Neural cell (in vitro differentiated cells): ENCODE measurements around the gene LZTR1. TPM values are rescaled to one million over a fixed set of nuclear protein-coding genes. Genes with fewer than 3 reads are reported as not detected.

Source experiments
- H2AFZ ChIP-seq: fragments of 200-600, 300-800 bp; sonication (generic), shearing (Covaris generic); 2 replicates; pipeline ENCODE4 v1.6.0; 2014; ENCODE audit warnings: low read depth, mild to moderate bottlenecking, antibody characterized with exemption, low read length, moderate library complexity
- H3F3A ChIP-seq: fragments of 200-600 bp; shearing (Covaris generic); 2 replicates; pipeline ENCODE4 v1.6.1; 2016; ENCODE audit warnings: mild to moderate bottlenecking, moderate library complexity, mixed read lengths, antibody characterized with exemption, low read length; ENCODE audit not compliant: insufficient read depth, poor library complexity, severe bottlenecking
- H3K27ac ChIP-seq: fragments of 200-600, 300-800 bp; sonication (generic), shearing (Covaris generic); 2 replicates; pipeline ENCODE4 v1.5.1; 2014; ENCODE audit warnings: mild to moderate bottlenecking, low read length, moderate library complexity
- H3K27me3 ChIP-seq: fragments of 300-800, 200-600 bp; sonication (generic), shearing (Covaris generic); 2 replicates; pipeline ENCODE4 v1.6.0; 2014; ENCODE audit warnings: mild to moderate bottlenecking, low read depth, low read length, moderate library complexity; ENCODE audit not compliant: insufficient read depth
- H3K36me3 ChIP-seq: fragments of 300-800, 200-600 bp; sonication (generic), shearing (Covaris generic); 2 replicates; pipeline ENCODE4 v1.5.1; 2014; ENCODE audit warnings: mild to moderate bottlenecking, antibody characterized with exemption, low read length, moderate library complexity; ENCODE audit not compliant: insufficient read depth
- H3K4me2 ChIP-seq: fragments of 300-800, 200-600 bp; sonication (generic), shearing (Covaris generic); 2 replicates; pipeline ENCODE4 v1.6.0; 2014; ENCODE audit warnings: mild to moderate bottlenecking, low read length
- H3K4me3 ChIP-seq: fragments of 300-800, 200-600 bp; sonication (generic), shearing (Covaris generic); 2 replicates; pipeline ENCODE4 v1.5.1; 2014; ENCODE audit warnings: mild to moderate bottlenecking, low read length, moderate library complexity
- H3K79me2 ChIP-seq: fragments of 200-600 bp; shearing (Covaris generic); replicated peaks from 2 replicates; pipeline ENCODE4 v1.6.0; 2014; ENCODE audit warnings: mild to moderate bottlenecking, low read length, moderate library complexity; ENCODE audit not compliant: insufficient read depth
- H3K9ac ChIP-seq: fragments of 300-800, 200-600 bp; sonication (generic), shearing (Covaris generic); 2 replicates; pipeline ENCODE4 v1.6.1; 2016; ENCODE audit warnings: mild to moderate bottlenecking, low read length, mixed read lengths
- H3K9me2 ChIP-seq: fragments of 200-600 bp; shearing (Covaris generic); 2 replicates; pipeline ENCODE4 v1.6.1; 2016; ENCODE audit warnings: mild to moderate bottlenecking, low read length, mixed read lengths; ENCODE audit not compliant: insufficient read depth
- H3K9me3 ChIP-seq: fragments of 200-600, 300-800 bp; sonication (generic), shearing (Covaris generic); 2 replicates; pipeline ENCODE4 v1.6.1; 2016; ENCODE audit warnings: mild to moderate bottlenecking, mixed run types, low read length, moderate library complexity, mixed read lengths
- H4K20me1 ChIP-seq: fragments of 200-600 bp; shearing (Covaris generic); 2 replicates; pipeline ENCODE4 v1.6.1; 2016; ENCODE audit warnings: mild to moderate bottlenecking, mixed run types; ENCODE audit not compliant: insufficient read depth
- EP300 ChIP-seq: fragments of 450-650 bp; conservative IDR thresholded peaks from 2 replicates; pipeline ENCODE4 v1.6.1; 2014; ENCODE audit warnings: antibody characterized with exemption, mild to moderate bottlenecking, moderate library complexity; ENCODE audit not compliant: poor library complexity, severe bottlenecking
- EZH2 ChIP-seq: fragments of 200-600, 300-800 bp; shearing (Covaris generic), sonication (generic); IDR thresholded peaks from 2 replicates; pipeline ENCODE4 v1.6.1; 2014; ENCODE audit warnings: antibody characterized with exemption, low read length, borderline replicate concordance, mild to moderate bottlenecking; ENCODE audit not compliant: insufficient read depth, poor library complexity, severe bottlenecking
- MXI1 ChIP-seq: fragments of 450-650 bp; conservative IDR thresholded peaks from 2 replicates; pipeline ENCODE4 v1.6.1; 2014; ENCODE audit warnings: antibody characterized with exemption, mild to moderate bottlenecking; ENCODE audit not compliant: poor library complexity, severe bottlenecking
- POLR2AphosphoS5 ChIP-seq: IDR thresholded peaks from 2 replicates; pipeline ENCODE4 v1.6.1; 2012
- RAD21 ChIP-seq: fragments of 450-650 bp; conservative IDR thresholded peaks from 2 replicates; pipeline ENCODE4 v1.6.1; 2014; ENCODE audit warnings: antibody characterized with exemption, mild to moderate bottlenecking, moderate library complexity
- SMC3 ChIP-seq: fragments of 450-650 bp; conservative IDR thresholded peaks from 2 replicates; pipeline ENCODE4 v1.6.1; 2014; ENCODE audit warnings: antibody characterized with exemption, mild to moderate bottlenecking, moderate library complexity; ENCODE audit not compliant: poor library complexity
- TAF1 ChIP-seq: IDR thresholded peaks from 2 replicates; pipeline ENCODE4 v1.6.1; 2012; ENCODE audit warnings: low read depth
- polyA plus RNA-seq: library from polyadenylated mRNA; depleted of rRNA; stranded (reverse); fragments of >200 nt; gene quantifications from 2 replicates; pipeline ENCODE4 v1.2.3, GENCODE V29; 2014
- TF ChIP-seq, protein P1 (sequence below): IDR thresholded peaks from 2 replicates; pipeline ENCODE4 v1.6.1; 2012; ENCODE audit warnings: borderline replicate concordance
- TF ChIP-seq, protein P2 (sequence below): fragments of 450-650 bp; IDR thresholded peaks from 2 replicates; pipeline ENCODE4 v1.5.1; 2014; ENCODE audit warnings: antibody characterized with exemption, mild to moderate bottlenecking, moderate library complexity; ENCODE audit not compliant: poor library complexity, severe bottlenecking

LZTR1 gene
- polyA plus RNA-seq, 1 donor from 2014 or later = 114 TPM

DNA sequence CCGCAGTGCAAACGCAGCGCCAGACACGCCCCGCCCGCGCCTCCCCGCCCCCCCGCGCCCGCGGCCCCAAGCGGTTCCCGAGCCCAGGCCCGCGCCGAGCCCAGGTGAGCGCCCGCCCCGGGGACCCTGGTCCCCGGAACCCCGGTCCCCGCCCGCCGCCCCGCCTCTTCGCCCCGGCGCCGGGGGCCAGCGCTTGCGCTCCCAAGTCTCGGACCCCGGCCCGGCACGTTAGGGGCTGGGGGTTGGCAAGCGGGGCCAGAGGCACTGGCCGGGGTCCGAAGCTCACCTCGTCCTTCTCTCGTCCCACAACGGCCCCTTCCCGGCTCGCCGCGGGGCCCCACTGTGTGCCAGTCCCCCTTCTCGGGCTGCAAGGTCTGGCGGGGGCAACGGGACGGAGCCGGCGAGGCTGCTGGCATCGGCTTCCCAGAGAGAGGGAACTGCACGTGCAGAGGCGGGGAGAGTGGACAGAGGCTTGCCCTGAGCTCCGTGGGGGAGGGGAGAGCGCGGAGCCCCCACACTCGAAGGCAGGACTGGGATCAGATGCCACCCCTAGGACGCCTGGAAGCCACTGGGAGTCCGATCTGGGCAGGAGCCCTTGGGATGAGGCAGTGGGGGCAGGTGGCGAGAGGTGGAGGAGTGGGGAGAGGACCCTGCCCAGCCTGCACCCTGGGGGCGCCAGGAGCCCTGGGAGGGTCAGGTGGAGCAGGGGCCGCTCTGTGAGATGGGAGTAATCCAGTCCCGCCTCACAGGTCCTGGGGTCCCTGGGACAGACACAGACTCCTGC lies 16.8 kb upstream of the LZTR1 start:
- Histone ChIP-seq H4K20me1 (no peaks in the 10 kb centered on the region), H3K4me3 (peak overlapping the region; percentile 40), H3K9me2 (no peaks in the 10 kb centered on the region), H3F3A (no peaks in the 10 kb centered on the region), H3K9ac (no peak overlapping the region), H3K9me3 (no peaks in the 10 kb centered on the region), H3K27me3 (peaks cover 20% of the 10 kb centered on the region), H3K79me2 (no peaks in the 10 kb centered on the region), H3K4me2 (no peak overlapping the region), H3K36me3 (no peaks in the 10 kb centered on the region), H2AFZ (no peak overlapping the region), H3K27ac (no peak overlapping the region)
- TF ChIP-seq RAD21 (no peak), EP300 (no peak), MXI1 (no peak), EZH2 (no peak), SMC3 (no peak), TAF1 (no peak), POLR2AphosphoS5 (no peak)
- TF ChIP-seq, protein P1, sequence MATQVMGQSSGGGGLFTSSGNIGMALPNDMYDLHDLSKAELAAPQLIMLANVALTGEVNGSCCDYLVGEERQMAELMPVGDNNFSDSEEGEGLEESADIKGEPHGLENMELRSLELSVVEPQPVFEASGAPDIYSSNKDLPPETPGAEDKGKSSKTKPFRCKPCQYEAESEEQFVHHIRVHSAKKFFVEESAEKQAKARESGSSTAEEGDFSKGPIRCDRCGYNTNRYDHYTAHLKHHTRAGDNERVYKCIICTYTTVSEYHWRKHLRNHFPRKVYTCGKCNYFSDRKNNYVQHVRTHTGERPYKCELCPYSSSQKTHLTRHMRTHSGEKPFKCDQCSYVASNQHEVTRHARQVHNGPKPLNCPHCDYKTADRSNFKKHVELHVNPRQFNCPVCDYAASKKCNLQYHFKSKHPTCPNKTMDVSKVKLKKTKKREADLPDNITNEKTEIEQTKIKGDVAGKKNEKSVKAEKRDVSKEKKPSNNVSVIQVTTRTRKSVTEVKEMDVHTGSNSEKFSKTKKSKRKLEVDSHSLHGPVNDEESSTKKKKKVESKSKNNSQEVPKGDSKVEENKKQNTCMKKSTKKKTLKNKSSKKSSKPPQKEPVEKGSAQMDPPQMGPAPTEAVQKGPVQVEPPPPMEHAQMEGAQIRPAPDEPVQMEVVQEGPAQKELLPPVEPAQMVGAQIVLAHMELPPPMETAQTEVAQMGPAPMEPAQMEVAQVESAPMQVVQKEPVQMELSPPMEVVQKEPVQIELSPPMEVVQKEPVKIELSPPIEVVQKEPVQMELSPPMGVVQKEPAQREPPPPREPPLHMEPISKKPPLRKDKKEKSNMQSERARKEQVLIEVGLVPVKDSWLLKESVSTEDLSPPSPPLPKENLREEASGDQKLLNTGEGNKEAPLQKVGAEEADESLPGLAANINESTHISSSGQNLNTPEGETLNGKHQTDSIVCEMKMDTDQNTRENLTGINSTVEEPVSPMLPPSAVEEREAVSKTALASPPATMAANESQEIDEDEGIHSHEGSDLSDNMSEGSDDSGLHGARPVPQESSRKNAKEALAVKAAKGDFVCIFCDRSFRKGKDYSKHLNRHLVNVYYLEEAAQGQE = no peak
- TF ChIP-seq, protein P2, sequence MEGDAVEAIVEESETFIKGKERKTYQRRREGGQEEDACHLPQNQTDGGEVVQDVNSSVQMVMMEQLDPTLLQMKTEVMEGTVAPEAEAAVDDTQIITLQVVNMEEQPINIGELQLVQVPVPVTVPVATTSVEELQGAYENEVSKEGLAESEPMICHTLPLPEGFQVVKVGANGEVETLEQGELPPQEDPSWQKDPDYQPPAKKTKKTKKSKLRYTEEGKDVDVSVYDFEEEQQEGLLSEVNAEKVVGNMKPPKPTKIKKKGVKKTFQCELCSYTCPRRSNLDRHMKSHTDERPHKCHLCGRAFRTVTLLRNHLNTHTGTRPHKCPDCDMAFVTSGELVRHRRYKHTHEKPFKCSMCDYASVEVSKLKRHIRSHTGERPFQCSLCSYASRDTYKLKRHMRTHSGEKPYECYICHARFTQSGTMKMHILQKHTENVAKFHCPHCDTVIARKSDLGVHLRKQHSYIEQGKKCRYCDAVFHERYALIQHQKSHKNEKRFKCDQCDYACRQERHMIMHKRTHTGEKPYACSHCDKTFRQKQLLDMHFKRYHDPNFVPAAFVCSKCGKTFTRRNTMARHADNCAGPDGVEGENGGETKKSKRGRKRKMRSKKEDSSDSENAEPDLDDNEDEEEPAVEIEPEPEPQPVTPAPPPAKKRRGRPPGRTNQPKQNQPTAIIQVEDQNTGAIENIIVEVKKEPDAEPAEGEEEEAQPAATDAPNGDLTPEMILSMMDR = no peak

DNA sequence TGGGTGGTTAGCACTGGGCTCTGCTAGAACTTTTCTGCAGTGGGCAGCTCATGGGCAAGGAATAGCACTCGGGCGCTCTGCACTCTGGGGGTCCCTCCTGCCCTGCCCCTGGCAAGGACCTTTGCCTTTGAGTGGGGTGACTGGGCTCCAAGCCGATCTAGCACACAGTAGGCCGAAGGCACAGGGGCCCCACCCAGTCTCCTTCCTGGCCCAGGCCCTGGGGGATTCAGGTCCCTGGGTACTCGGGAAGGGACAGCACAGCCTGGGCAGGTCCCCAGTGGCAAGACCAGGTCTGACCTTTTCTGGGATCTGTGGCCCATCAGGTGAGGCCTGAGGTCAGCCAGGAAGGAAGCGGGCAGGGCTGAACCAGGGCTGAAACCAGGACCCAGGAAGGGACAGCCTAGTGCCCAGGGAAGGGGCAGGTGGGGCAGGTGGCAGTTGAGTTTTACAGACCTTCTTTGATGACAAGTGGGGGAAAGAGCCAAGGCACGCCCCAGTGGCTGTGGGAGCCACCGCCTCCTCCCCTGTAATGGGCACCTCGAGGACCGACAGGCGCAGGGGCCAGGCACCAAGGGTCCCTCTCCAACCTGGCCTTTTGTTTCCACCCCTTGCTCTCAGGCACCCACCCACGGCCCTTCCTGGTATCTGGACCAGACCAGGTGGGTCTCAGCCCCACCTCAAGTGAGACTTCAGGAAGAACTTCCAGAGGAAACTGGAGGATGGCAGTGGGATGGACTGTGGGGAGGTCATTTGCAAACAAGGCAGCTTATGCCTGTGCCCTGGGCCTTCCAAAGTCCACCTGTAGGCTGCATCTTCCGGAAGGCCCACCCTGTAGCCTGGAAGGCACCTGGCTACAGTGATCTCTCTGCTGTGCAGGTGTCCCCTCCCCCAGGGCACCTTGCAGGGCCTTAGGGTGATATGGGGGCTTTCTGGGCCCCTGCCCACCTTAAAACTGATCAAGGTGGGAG lies 15.9 kb upstream of the LZTR1 start:
- Histone ChIP-seq H3F3A (no peaks in the 10 kb centered on the region), H3K4me2 (no peak overlapping the region), H3K9me3 (no peaks in the 10 kb centered on the region), H2AFZ (no peak overlapping the region), H3K4me3 (no peak overlapping the region), H3K36me3 (no peaks in the 10 kb centered on the region), H3K9ac (no peak overlapping the region), H3K27me3 (peaks cover 20% of the 10 kb centered on the region), H3K27ac (no peak overlapping the region), H3K79me2 (no peaks in the 10 kb centered on the region), H3K9me2 (no peaks in the 10 kb centered on the region), H4K20me1 (no peaks in the 10 kb centered on the region)
- TF ChIP-seq RAD21 (no peak), POLR2AphosphoS5 (no peak)
- TF ChIP-seq, protein P1 = no peak
